Endothelial cell of umbilical vein (primary cell): Measurements from ENCODE around the gene ACAD10. TPM values are rescaled to one million over a fixed set of nuclear protein-coding genes. Genes with fewer than 3 reads are reported as not detected.
"Not testable (repeated sequence)": the region's sequence is repeated elsewhere in the genome, so short reads cannot be mapped to it uniquely, and the experiment has no call there.

Source experiments
- BruUV-seq: library from RNA; stranded (reverse); fragments of 400-500 nt; replicated peaks from 2 replicates; lab custom pipeline; 2021; lab: Mats Ljungman, UMichigan
- CTCF ChIA-PET: fragments of 300-600, 350-600 bp; sonication (Branson Sonifier 250); formaldehyde crosslinking; loops from one replicate; lab custom pipeline; 2021; ENCODE audit warnings: antibody characterized with exemption, inconsistent platforms; lab: Charles Lee
- POLR2A ChIA-PET: fragments of 300-600, 350-600 bp; sonication (Branson Sonifier 250); formaldehyde crosslinking; loops from one replicate; lab custom pipeline; 2021; ENCODE audit warnings: antibody characterized with exemption, inconsistent platforms; lab: Charles Lee
- DNase-seq: peaks from one replicate; pipeline ENCODE4 v3.0.0-alpha.2; 2011; ENCODE audit warnings: low read depth, low spot score
- FAIRE-seq: peaks from 2 replicates; lab custom pipeline; 2011; peaks lifted over from hg19 to GRCh38; lab: Jason Lieb, UNC
- H2AFZ ChIP-seq: 2 replicates; pipeline ENCODE4 v1.6.0; 2012; ENCODE audit warnings: low read depth, low read length, control low read depth, inconsistent platforms
- H3K27ac ChIP-seq: 2 replicates; pipeline ENCODE4 v1.5.1; 2011; ENCODE audit warnings: low read depth, mild to moderate bottlenecking, control low read depth, low read length, moderate library complexity; ENCODE audit not compliant: insufficient read depth
- H3K27me3 ChIP-seq, 2 experiments: 2 replicates each; pipeline versions ENCODE4 v1.6.0 to v1.6.1; 2011; ENCODE audit warnings: low read length in 2 of 2, mixed read lengths in 1 of 2; ENCODE audit not compliant: control insufficient read depth in 2 of 2, insufficient read depth in 2 of 2
- H3K36me3 ChIP-seq, 2 experiments: 2 replicates in 1 of 2; 3 replicates in 1 of 2; pipeline ENCODE4 v1.5.1; 2011; ENCODE audit warnings: low read length in 2 of 2, mild to moderate bottlenecking in 1 of 2, moderate library complexity in 1 of 2; ENCODE audit not compliant: control insufficient read depth in 2 of 2, insufficient read depth in 2 of 2; ENCODE audit errors: extremely low read depth in 1 of 2
- H3K4me1 ChIP-seq: 3 replicates; pipeline ENCODE4 v1.5.1; 2011; ENCODE audit warnings: mild to moderate bottlenecking, low read length; ENCODE audit not compliant: control insufficient read depth, insufficient read depth; ENCODE audit errors: extremely low read depth
- H3K4me2 ChIP-seq: 2 replicates; pipeline ENCODE4 v1.6.1; 2011; ENCODE audit warnings: low read length, control low read depth, mixed read lengths; ENCODE audit not compliant: insufficient read depth
- H3K4me3 ChIP-seq, 3 experiments: fragments of 200-600 bp in 1 of 3; sonication (generic), shearing (Covaris generic) in 1 of 3; replicated peaks in 1 of 3; 2 replicates each; pipeline ENCODE4 v1.5.1; 2011 to 2016; ENCODE audit warnings: control low read depth in 3 of 3, low read length in 3 of 3, mild to moderate bottlenecking in 2 of 3, inconsistent platforms in 1 of 3, low read depth in 1 of 3, moderate library complexity in 1 of 3; ENCODE audit not compliant: insufficient read depth in 1 of 3
- H3K79me2 ChIP-seq: 2 replicates; pipeline ENCODE4 v1.6.0; 2012; ENCODE audit warnings: low read length, inconsistent platforms; ENCODE audit not compliant: control insufficient read depth, insufficient read depth
- H3K9ac ChIP-seq: replicated peaks from 2 replicates; pipeline ENCODE3; 2011; ENCODE audit warnings: low read length, control low read depth; ENCODE audit not compliant: insufficient read depth; ENCODE audit errors: extremely low read depth
- H3K9me1 ChIP-seq: replicated peaks from 3 replicates; pipeline ENCODE4 v1.6.0; 2011; ENCODE audit warnings: mild to moderate bottlenecking, low read length; ENCODE audit not compliant: control insufficient read depth, insufficient read depth; ENCODE audit errors: extremely low read depth
- H3K9me3 ChIP-seq: replicated peaks from 2 replicates; pipeline ENCODE4 v1.5.1; 2012; ENCODE audit warnings: low read length, inconsistent platforms; ENCODE audit not compliant: control insufficient read depth, insufficient read depth
- H4K20me1 ChIP-seq: replicated peaks from 2 replicates; pipeline ENCODE3; 2011; ENCODE audit warnings: mild to moderate bottlenecking, low read length; ENCODE audit not compliant: control insufficient read depth, insufficient read depth; ENCODE audit errors: extremely low read depth
- CTCF ChIP-seq, 2 donors: IDR thresholded peaks; 1 replicate in 1 of 2; 2 replicates in 1 of 2; pipeline ENCODE4 v1.5.1; 2011; ENCODE audit warnings: low read length in 2 of 2, mild to moderate bottlenecking in 2 of 2, moderate library complexity in 2 of 2, control low read depth in 1 of 2, inconsistent platforms in 1 of 2, low read depth in 1 of 2; ENCODE audit not compliant: insufficient read depth in 1 of 2; ENCODE audit errors: extremely low read depth in 1 of 2
- EZH2 ChIP-seq: IDR thresholded peaks from 2 replicates; pipeline ENCODE4 v1.6.1; 2012; ENCODE audit warnings: borderline replicate concordance, low read depth, mild to moderate bottlenecking, moderate library complexity, low read length, inconsistent platforms; ENCODE audit not compliant: severe bottlenecking
- FOS ChIP-seq: IDR thresholded peaks from 2 replicates; pipeline ENCODE4 v1.6.1; 2011; ENCODE audit warnings: mild to moderate bottlenecking, low read length, moderate library complexity, borderline replicate concordance; ENCODE audit not compliant: insufficient read depth
- GATA2 ChIP-seq: IDR thresholded peaks from 2 replicates; pipeline ENCODE4 v1.7.0; 2011; ENCODE audit warnings: low read depth, mild to moderate bottlenecking, moderate library complexity, mixed read lengths, low read length; ENCODE audit not compliant: insufficient read length, insufficient read depth
- JUN ChIP-seq: IDR thresholded peaks from 2 replicates; pipeline ENCODE4 v1.6.1; 2011; ENCODE audit warnings: borderline replicate concordance, low read depth; ENCODE audit not compliant: insufficient read length, insufficient read depth
- MYC ChIP-seq: IDR thresholded peaks from one replicate; pipeline ENCODE4 v1.6.1; 2011; ENCODE audit warnings: mild to moderate bottlenecking, low read depth, low read length
- POLR2AphosphoS5 ChIP-seq: IDR thresholded peaks from 2 replicates; pipeline ENCODE4 v1.6.1; 2012; ENCODE audit warnings: low read depth, mild to moderate bottlenecking, control low read depth, low read length, moderate library complexity; ENCODE audit not compliant: insufficient read depth
- dilution Hi-C: fragments of 300-500 bp; cut with MboI; formaldehyde crosslinking; loops from one replicate; pipeline ENCODE4 v1.15.0; 2019; ENCODE audit warnings: low sequenced_read_pairs; ENCODE audit not compliant: extremely low pct_ligation_motif_present
- intact Hi-C: fragments of 100-400 bp; cut with micrococcal nuclease; formaldehyde crosslinking; loops from one replicate; pipeline ENCODE4 v1.10.0; 2022
- polyA plus RNA-seq, 4 experiments: library from polyadenylated mRNA; depleted of rRNA in 3 of 4; stranded (reverse) in 3 of 4; unstranded in 1 of 4; fragments of >200 nt; gene quantifications; 2 replicates each; pipeline versions ENCODE4 v1.2.1 to v1.2.3, GENCODE V29; 2011 to 2012; ENCODE audit warnings: missing spikeins in 1 of 4
- total RNA-seq: library from RNA; stranded (reverse); gene quantifications from 2 replicates; pipeline ENCODE4 v1.2.3, GENCODE V29; 2021
- TF ChIP-seq, protein P1 (sequence below): IDR thresholded peaks from 2 replicates; pipeline ENCODE4 v1.6.1; 2011; ENCODE audit not compliant: insufficient read depth, insufficient read length

Gene ACAD10
- total and polyA plus RNA-seq, 2 donors (not counting 3 experiments of a cell fraction or from before 2014, with no cell fraction given), result 15.2 to 16.3 TPM

DNA sequence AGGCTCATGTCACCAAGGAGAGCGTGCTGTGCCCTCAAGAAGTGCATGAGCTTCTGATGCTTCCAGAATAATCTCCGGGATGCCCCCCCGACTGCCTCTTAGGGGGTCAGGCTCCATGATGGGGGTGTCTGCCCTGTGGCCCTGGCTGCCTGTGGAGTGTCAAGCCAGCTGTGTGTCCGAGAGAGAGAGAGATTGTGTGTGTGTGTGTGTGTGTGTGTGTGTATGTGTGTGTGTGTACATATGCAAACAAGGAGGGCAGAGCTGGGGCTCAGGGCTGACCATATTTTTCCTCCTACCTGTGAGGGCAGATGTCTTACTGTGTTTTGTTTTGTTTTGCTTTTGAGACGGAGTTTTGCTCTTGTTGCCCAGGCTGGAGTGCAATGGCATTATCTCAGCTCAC, 75.2 kb downstream of the ACAD10 start:
- intact Hi-C loops, result no loop called here
- no TSS peak for BruUV-seq
- Histone ChIP-seq H3K27ac (no peak overlapping the region), H3K36me3 (no peaks in the 10 kb centered on the region), H4K20me1 (no peaks in the 10 kb centered on the region), H3K79me2 (no peaks in the 10 kb centered on the region), H3K9ac (no peak overlapping the region), H2AFZ (no peak overlapping the region), H3K4me2 (no peak overlapping the region), H3K9me3 (no peaks in the 10 kb centered on the region), H3K27me3 (peaks cover 0 to 3% of the 10 kb centered on the region in 2 experiments), H3K4me3 (no peak overlapping the region), H3K9me1 (no peaks in the 10 kb centered on the region), H3K4me1 (no peaks in the 10 kb centered on the region)
- ChIA-PET POLR2A (no interaction called here), CTCF (interaction anchor here (0.6 to 3.5 kb wide), 3 partner anchors 14 to 294 kb away, joined by 3 to 18 read pairs (median 3); no protein-coding TSS in a partner anchor)
- DNase-seq (no peak), FAIRE-seq (no peak)
- TF ChIP-seq GATA2 (no peak), JUN (no peak)
- dilution Hi-C loops, result no loop called here

DNA sequence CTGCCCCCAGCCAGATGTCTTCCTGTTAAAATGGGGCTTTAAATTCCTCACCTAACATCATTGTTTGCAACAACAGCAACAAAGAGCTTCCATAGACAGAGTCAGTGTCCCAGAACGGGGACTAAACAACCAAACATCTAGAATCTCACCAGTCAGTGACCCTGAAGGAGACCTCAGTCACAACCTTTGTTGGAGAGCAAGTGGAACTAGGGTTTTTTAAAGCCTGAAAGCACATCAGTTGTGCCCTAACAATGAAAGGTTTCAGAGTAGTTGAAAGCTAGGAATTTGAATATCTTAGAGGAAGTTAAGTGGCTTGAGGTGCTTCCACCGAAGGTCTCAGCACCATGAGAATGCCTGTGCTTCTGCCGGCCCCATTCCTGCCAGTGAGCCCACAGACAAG, 75.9 kb downstream of the ACAD10 start:
- H2AFZ ChIP-seq, result no peak overlapping the region
- BruUV-seq, result no TSS peak
- no peak for DNase-seq
- peaks cover 4% of the 10 kb centered on the region for H3K4me1 ChIP-seq
- intact Hi-C loops (no loop called here), dilution Hi-C loops (no loop called here)
- FAIRE-seq, result no peak
- H4K20me1 ChIP-seq, result no peaks in the 10 kb centered on the region
- H3K27me3 ChIP-seq, result peaks cover 0 to 3% of the 10 kb centered on the region in 2 experiments
- ChIA-PET POLR2A (no interaction called here), CTCF (interaction anchor here (1.3 to 3.5 kb wide), 2 partner anchors 9 to 51 kb away, joined by 4 to 18 read pairs; no protein-coding TSS in a partner anchor)
- H3K9me1 ChIP-seq, result no peaks in the 10 kb centered on the region
- no peak overlapping the region for H3K4me2 ChIP-seq
- TF ChIP-seq POLR2AphosphoS5 (no peak), CTCF (IDR thresholded peaks at IDR 0.05; ENCODE audit: extremely low read depth in 1 of 2, insufficient read depth in 1 of 2, low read depth in 1 of 2, low read length in 2 of 2) (no peak), MYC (no peak), GATA2 (no peak), JUN (no peak), FOS (no peak), EZH2 (no peak)
- TF ChIP-seq, protein P1, sequence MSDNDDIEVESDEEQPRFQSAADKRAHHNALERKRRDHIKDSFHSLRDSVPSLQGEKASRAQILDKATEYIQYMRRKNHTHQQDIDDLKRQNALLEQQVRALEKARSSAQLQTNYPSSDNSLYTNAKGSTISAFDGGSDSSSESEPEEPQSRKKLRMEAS, result no peak
- no peaks in the 10 kb centered on the region for H3K79me2 ChIP-seq
- H3K9me3 ChIP-seq, result no peaks in the 10 kb centered on the region
- H3K36me3 ChIP-seq, result no peaks in the 10 kb centered on the region
- no peak overlapping the region for H3K27ac ChIP-seq
- no peak overlapping the region for H3K4me3 ChIP-seq
- H3K9ac ChIP-seq, result no peak overlapping the region

DNA sequence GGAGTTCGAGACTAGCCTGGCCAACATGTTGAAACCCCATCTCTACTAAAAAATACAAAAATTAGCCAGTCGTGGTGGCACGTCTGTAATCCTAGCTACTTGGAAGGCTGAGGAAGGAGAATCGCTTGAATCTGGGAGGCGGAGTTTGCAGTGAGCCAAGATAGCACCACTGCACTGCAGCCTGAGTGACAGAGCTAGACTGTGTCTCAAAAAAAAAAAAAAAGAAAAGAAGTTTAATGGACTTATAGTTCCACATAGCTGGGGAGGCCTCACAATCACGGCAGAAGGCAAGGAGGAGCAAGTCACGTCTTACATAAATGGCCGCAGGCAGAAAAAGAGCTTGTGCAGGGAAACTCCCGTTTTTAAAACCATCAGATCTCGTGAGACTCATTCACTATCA, 77.7 kb downstream of the ACAD10 start:
- H3K4me1 ChIP-seq, result peaks cover 18% of the 10 kb centered on the region
- H2AFZ ChIP-seq, H3K9me1 ChIP-seq, H3K4me2 ChIP-seq, BruUV-seq, H4K20me1 ChIP-seq, FAIRE-seq, H3K4me3 ChIP-seq, H3K36me3 ChIP-seq, H3K27ac ChIP-seq, POLR2A ChIA-PET, dilution Hi-C loops, H3K27me3 ChIP-seq, DNase-seq, H3K9me3 ChIP-seq, H3K9ac ChIP-seq, intact Hi-C loops, H3K79me2 ChIP-seq: not testable (repeated sequence)
- CTCF ChIA-PET, result interaction anchor here (1.0 to 2.3 kb wide), 3 partner anchors 11 to 49 kb away, joined by 3 to 12 read pairs (median 11); no protein-coding TSS in a partner anchor
